Measurements from ENCODE around the gene INTS15.
A peak's percentile ranks its signal among the peaks of the same experiment; 100 is the strongest.

INTS15 gene

GRCh38 chr7:6546498-6547251 lies 43.1 kb upstream of the INTS15 start:
- no peak for TF ChIP-seq POLR2AphosphoS5 (IDR thresholded peaks at IDR 0.05; ENCODE audit: low read depth)
- TF ChIP-seq CTCF (IDR thresholded peaks at IDR 0.05; ENCODE audit: insufficient read depth, low read length) = no peak
- no peak for TF ChIP-seq GABPA (IDR thresholded peaks at IDR 0.05; ENCODE audit: low read depth)
- TF ChIP-seq SPI1 (IDR thresholded peaks at IDR 0.05; ENCODE audit: borderline replicate concordance, low read depth) = peak; percentile 72
- no peak overlapping the region for H3K4me3 ChIP-seq (replicated peaks; ENCODE audit: insufficient read depth, low read length)
- peak in 1 of 2 experiments; percentile 48 for DNase-seq (ENCODE audit: low read depth in 1 of 2, low spot score in 1 of 2)
- peak overlapping the region; percentile 57 for H3K27ac ChIP-seq (replicated peaks)
- no peaks in the 10 kb centered on the region for H3K27me3 ChIP-seq (ENCODE audit: insufficient read depth, poor library complexity, severe bottlenecking)

GRCh38 chr7:6547400-6547799 lies 42.4 kb upstream of the INTS15 start:
- TF ChIP-seq CTCF (IDR thresholded peaks at IDR 0.05; ENCODE audit: insufficient read depth, low read length) (no peak), GABPA (IDR thresholded peaks at IDR 0.05; ENCODE audit: low read depth) (no peak), POLR2AphosphoS5 (IDR thresholded peaks at IDR 0.05; ENCODE audit: low read depth) (no peak), REST (IDR thresholded peaks at IDR 0.05; ENCODE audit: insufficient replicate concordance, low read depth) (no peak), SPI1 (IDR thresholded peaks at IDR 0.05; ENCODE audit: borderline replicate concordance, low read depth) (no peak)
- DNase-seq (ENCODE audit: low read depth in 1 of 2, low spot score in 1 of 2) = no peak
- no peaks in the 10 kb centered on the region for H3K27me3 ChIP-seq (ENCODE audit: insufficient read depth, poor library complexity, severe bottlenecking)
- H3K4me3 ChIP-seq (replicated peaks; ENCODE audit: insufficient read depth, low read length) = no peak overlapping the region
- no peak overlapping the region for H3K27ac ChIP-seq (replicated peaks)

- no peak for TF ChIP-seq GABPA (IDR thresholded peaks at IDR 0.05; ENCODE audit: low read depth)
- TF ChIP-seq CTCF (IDR thresholded peaks at IDR 0.05; ENCODE audit: insufficient read depth, low read length) = no peak
- TF ChIP-seq POLR2AphosphoS5 (IDR thresholded peaks at IDR 0.05; ENCODE audit: low read depth) = no peak
- TF ChIP-seq REST (IDR thresholded peaks at IDR 0.05; ENCODE audit: insufficient replicate concordance, low read depth) = no peak
- no peak for TF ChIP-seq SPI1 (IDR thresholded peaks at IDR 0.05; ENCODE audit: borderline replicate concordance, low read depth)
- Histone ChIP-seq H3K27ac (replicated peaks) (no peak within 1 kb of the TSS), H3K27me3 (ENCODE audit: insufficient read depth, poor library complexity, severe bottlenecking) (no peaks in the 10 kb centered on the region), H3K4me3 (replicated peaks; ENCODE audit: insufficient read depth, low read length) (no peak within 1 kb of the TSS)
- DNase-seq (ENCODE audit: low read depth in 1 of 2, low spot score in 1 of 2) = no peak
These were observed 38.8 kb upstream of the INTS15 start, which contains the start of gene GRID2IP for GRCh38 chr7:6551016-6551511. Gene GRID2IP (minus strand): TSS chr7:6551461. CDS start chr7:6551436, 25 bp downstream.

Data from HL-60 (cell line).